GM18519 (cell line): ENCODE measurements around the gene ZNF155.
"Not testable (repeated sequence)": the region's sequence is repeated elsewhere in the genome, so short reads cannot be mapped to it uniquely, and the experiment has no call there.

Experiments used
- ATAC-seq: cut with Tn5 transposase; IDR thresholded peaks from one replicate; pipeline ENCODE4 v1.9.1; 2021; ENCODE audit warnings: mild to moderate bottlenecking, moderate library complexity; ENCODE audit not compliant: unreplicated experiment, low FRiP score

ZNF155 gene

DNA sequence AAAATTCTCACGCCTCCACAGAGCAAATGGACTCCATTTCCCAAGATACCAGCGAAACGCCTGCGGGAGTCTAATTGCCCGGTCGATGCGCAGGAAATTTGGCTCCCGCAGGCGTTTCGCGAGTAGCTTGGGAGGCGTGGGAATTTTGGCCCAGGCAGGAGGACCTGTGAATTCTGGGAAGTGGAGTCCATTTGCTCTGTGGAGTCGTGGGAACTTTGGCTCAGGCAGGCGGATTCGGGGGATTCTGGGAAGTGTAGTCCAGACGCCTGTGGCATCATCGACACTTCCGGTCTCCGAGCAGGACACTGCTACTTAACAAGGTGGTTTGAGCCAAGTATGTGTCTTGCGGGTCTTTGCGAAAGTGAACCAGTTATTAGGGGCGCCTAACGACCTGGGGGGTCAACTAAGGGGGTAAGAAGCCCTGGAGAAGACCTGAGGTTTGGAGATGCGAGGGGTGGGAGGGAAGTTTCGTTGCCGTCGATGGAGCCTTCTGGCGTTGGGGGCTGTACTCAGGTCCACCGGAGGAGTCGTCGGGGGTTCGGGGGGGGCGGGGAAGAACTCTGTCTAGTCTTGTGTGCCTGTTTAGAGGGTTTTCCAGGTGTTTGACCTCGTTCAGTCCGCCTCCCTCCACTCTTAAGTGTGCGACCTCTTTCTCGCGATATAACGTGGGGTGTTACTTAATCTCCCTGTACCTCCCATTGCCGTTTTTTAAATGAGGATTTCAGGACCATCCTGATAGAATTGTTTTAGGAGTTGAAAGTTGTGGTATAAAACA lies at the start of gene ZNF155:
TSS of gene ZNF155 (plus strand) at position 277 of the 775 bp plus-strand sequence. CDS start 4,356 bp downstream, outside the sequence.
- ATAC-seq: no peak

DNA sequence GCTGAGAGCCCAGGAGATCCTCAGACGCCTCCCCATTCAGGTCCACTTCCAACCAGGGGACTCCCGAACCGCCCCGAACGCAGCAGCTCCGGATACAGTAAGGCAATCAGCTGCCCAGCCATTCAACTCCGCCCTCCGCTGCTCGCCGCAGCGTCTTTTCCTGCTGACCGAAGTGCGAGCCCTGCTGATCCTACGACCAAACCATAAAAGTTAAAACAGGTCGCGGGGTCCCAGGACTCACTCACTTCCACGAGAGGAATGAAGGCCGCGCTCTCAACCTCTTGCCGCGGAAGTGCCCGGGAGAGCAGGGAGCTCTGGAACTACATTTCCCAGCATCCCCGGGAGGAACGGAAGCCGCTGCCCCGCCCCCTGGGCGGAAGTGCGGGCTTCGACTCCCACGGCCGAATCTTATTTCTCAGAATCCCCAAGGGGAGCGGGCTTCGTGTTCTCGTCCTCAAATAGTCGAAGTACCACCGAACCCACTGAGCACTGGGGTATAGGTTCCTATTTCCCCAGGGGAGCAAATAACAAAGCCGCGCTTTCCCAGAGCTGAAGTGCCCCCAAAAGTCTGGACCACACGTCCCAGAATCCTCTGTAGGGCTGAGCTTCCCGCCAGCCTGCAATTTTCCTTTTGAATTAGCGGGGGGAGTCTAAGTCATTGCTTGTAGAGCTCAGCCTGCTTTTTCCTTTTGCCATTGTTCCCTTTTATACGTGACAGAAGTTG lies 48.8 kb upstream of the ZNF155 start, which contains the start of gene ZNF45:
TSS of gene ZNF45 (minus strand) at position 298 of the 724 bp plus-strand sequence. CDS start 13,097 bp downstream, outside the sequence.
- peak; percentile 79 for ATAC-seq

GRCh38 chr19:43936188-43936587 lies 47.8 kb upstream of the ZNF155 start:
- no peak for ATAC-seq

DNA sequence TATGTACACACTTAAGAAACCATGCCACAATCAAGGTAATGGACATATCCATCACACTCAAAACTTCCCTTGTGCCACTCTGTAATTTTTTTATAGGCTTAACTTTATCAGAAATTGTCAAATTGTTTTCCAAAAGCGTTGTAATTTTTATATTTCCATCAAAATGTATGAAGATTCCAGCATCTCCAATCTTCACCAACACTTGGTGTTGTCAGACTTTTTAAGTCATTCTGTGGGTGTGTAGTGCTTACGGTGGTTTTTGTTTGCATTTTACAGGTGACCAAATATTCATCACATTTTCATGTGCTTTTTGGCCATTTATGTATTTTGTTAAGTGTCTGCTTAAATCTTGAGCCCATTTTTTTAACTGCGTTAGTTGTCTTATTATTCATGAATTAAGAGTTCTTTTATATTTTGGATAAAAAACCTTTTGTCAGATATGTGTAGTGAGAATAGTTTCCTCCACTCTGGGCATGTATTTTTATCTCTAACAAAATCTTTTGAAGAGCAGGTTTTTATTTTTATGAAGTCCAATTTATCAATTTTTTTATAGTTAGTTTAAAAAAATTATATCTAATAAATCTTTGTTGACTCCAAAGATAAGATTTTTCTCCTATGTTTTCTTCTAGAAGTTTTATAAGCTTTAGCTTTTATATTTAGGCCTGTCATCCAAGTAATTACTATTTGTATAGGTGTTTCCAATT lies 44.3 kb upstream of the ZNF155 start:
- ATAC-seq: no peak

GRCh38 chr19:43940719-43941118 lies 43.3 kb upstream of the ZNF155 start:
- ATAC-seq: no peak

DNA sequence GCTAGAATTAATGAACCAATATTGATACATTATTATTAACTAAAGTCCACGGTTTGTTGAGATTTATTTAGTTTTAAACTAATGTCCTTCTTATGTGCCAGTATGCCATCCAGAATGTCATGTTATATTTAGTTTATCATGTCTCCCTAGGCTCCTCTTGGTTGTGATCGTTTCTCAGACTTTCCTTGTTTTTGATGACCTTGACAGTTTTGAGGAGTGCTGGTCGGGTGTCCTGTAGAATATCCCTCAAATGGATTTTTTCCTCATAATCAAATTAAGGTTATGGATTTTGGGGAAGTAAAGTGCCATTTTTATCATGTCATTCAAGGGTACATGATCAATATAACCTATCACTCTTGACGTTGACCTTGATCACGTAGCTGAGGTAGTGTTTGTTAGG lies 42.8 kb upstream of the ZNF155 start:
- no peak for ATAC-seq

DNA sequence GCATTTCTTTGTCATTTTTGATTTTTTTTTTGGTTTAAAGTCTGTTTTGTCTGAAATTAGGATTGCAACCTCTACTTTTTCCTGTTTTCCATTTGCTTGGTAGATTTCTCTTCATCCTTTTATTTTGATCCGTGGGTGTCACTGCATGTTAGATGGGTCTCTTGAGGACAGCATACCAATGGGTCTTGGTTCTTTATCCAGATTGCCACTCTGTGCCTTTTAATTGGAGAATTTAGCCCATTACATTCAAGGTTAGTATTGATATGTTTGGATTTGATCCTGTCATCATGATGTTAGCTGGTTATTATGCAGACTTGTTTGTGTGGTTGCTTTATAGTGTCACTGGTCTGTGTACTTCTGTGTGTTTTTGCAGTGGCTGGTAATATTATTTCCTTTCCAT lies 36.6 kb upstream of the ZNF155 start:
- ATAC-seq: not testable (repeated sequence)

GRCh38 chr19:43949803-43950202 lies 34.2 kb upstream of the ZNF155 start:
- not testable (repeated sequence) for ATAC-seq

GRCh38 chr19:43950834-43951645 lies 32.9 kb upstream of the ZNF155 start, which contains the start of gene ZNF221:
Gene ZNF221 (plus strand): TSS chr19:43951228. CDS start chr19:43962727, 11,499 bp downstream.
- ATAC-seq: peak; percentile 53

DNA sequence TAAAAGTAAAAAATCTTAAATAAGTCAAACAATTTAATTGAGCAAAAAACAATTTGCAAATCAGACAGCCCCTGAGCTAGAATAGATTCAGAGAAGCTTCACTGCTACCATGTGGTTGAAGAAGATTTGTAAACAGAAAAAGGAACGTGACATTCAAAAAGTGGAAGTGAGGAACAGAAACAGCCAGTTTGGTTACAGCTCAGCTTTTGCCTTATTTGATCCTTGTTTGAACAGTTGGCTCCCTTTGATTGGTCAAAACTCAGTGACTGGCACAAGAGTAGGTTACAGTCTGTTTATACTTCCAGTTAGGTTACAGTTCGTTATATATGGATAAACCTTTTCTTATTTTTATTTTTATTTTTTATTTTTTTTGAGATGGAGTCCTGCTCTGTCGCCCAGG lies 27.2 kb upstream of the ZNF155 start:
- ATAC-seq: no peak

GRCh38 chr19:43957891-43958290 lies 26.1 kb upstream of the ZNF155 start:
- no peak for ATAC-seq

GRCh38 chr19:43960411-43960810 lies 23.6 kb upstream of the ZNF155 start:
- ATAC-seq: no peak

DNA sequence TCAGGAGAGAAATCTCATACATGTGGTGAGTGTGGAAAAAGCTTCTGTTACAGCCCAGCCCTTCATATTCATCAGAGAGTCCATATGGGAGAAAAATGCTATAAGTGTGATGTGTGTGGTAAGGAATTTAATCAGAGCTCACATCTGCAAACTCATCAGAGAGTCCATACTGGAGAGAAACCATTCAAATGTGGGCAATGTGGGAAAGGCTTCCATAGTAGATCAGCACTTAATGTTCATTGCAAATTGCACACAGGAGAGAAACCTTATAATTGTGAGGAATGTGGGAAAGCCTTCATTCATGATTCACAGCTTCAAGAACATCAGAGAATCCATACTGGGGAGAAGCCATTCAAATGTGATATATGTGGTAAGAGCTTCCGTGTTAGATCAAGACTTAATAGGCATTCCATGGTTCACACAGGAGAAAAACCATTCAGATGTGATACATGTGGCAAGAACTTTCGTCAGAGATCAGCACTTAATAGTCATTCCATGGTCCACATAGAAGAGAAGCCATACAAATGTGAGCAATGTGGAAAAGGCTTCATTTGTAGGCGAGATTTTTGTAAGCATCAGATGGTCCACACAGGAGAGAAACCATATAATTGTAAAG lies 17.8 kb upstream of the ZNF155 start:
- no peak for ATAC-seq

- no peak for ATAC-seq
Observed at GRCh38 chr19:43976732-43977131, 7.3 kb upstream of the ZNF155 start.

GRCh38 chr19:43983544-43983911 lies 460 bp upstream of the ZNF155 start:
- ATAC-seq: no peak

- ATAC-seq: no peak
Observed at GRCh38 chr19:43984687-43985000, 656 bp downstream of the ZNF155 start.

DNA sequence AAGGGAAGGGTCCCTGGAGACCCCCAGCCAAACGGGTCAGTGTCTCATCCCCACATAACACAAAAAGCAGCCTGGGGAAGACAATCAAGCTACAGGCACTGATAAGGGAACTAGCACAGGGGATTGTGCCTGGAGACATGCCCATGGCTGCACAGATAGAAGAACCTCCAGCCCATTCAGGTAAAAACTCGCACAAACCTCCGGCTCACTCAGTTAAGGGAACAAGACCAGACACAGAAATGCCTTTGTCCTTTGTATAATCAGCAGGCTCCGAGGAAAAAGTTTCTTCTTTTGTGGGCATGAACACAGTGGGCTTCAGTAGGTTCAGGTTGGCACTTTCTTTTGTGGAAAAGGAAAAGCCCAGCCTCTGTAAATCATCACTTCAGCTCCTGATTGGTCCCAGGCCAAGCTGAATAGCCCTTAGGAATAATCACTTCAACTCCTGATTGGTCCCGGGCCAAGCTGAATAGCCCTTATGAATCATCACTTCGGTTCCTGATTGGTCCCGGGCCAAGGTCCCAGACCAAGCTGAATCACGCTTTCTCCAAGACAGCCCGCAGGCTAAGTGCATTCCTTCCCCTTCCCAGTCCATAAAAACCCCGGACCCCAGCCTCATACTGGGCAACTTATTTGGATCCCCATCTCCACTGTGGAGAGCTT lies 13.8 kb downstream of the ZNF155 start:
- no peak for ATAC-seq

GRCh38 chr19:44002212-44002565 lies 18.2 kb downstream of the ZNF155 start:
- no peak for ATAC-seq
